IPS DF 6.9 (cell line): Measurements from ENCODE around the gene FLYWCH2.
A peak's percentile ranks its signal among the peaks of the same experiment; 100 is the strongest.

ENCODE experiments used
- DNase-seq: peaks from one replicate; pipeline ENCODE4 v3.0.0-alpha.2; 2013; ENCODE audit warnings: low read depth, low spot score
- H3K27ac ChIP-seq: one replicate; pipeline ENCODE4 v1.5.1; 2013; ENCODE audit warnings: low read length, control low read depth
- H3K27me3 ChIP-seq: 2 replicates; pipeline ENCODE4 v1.6.1; 2013; ENCODE audit warnings: mild to moderate bottlenecking, low read length; ENCODE audit not compliant: control insufficient read depth, insufficient read depth
- H3K36me3 ChIP-seq: 2 replicates; pipeline ENCODE4 v1.6.1; 2013; ENCODE audit warnings: low read length; ENCODE audit not compliant: control insufficient read depth, insufficient read depth
- H3K4me1 ChIP-seq: 2 replicates; pipeline ENCODE4 v1.6.1; 2013; ENCODE audit warnings: low read length; ENCODE audit not compliant: control insufficient read depth, insufficient read depth
- H3K4me3 ChIP-seq: 2 replicates; pipeline ENCODE4 v1.5.1; 2013; ENCODE audit warnings: mild to moderate bottlenecking, low read length
- H3K9me3 ChIP-seq: 2 replicates; pipeline ENCODE4 v1.6.1; 2013; ENCODE audit warnings: low read length, inconsistent platforms; ENCODE audit not compliant: control insufficient read depth, insufficient read depth
- WGBS: extraction: QIAGEN DNeasy Blood & Tissue Kit; methylation state at CpG from one replicate; pipeline ENCODE4 v1.1.7; 2013; ENCODE audit warnings: mixed read lengths, missing lambda C conversion rate; ENCODE audit not compliant: insufficient read length, insufficient coverage; 5-methylcytosine and 5-hydroxymethylcytosine counted together

FLYWCH2 gene, protein sequence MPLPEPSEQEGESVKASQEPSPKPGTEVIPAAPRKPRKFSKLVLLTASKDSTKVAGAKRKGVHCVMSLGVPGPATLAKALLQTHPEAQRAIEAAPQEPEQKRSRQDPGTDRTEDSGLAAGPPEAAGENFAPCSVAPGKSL

GRCh38 chr16:2882650-2883457 lies at the start of gene FLYWCH2:
Gene FLYWCH2, plus strand, starts transcription at chr16:2883215. Its CDS starts 13,235 bp downstream, at chr16:2896450.
- no peak within 1 kb of the TSS for H3K27ac ChIP-seq
- peak within 1 kb of the TSS; percentile 87 for H3K4me3 ChIP-seq
- H3K27me3 ChIP-seq: no peaks in the 10 kb centered on the region
- H3K4me1 ChIP-seq: 0 out of 2 replicates have a peak, but pooled peaks cover 2% of the 10 kb centered on the region
- no peaks in the 10 kb centered on the region for H3K36me3 ChIP-seq
- no CpG with 5 or more reads among the region's 73 CpGs for WGBS
- H3K9me3 ChIP-seq: no peaks in the 10 kb centered on the region
- peak; percentile 92 for DNase-seq

DNA sequence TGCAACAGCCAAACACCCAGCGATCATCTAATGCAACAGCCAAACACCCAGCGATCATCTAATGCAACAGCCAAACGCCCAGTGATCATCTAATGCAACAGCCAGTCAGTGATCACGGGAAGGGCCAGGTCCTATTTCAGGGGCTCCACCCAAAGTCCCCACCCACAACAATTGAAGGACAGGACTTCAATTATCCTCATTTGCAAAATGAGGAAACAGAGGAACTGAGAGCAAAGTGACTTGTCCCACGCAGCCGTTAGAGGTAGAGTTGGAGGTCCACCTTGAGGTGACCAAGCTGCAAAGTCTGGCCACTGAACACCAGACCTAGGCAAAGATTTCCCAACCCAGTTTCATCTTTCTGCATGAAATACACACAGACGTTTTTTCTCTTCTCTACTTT lies 49.2 kb upstream of the FLYWCH2 start:
- Histone ChIP-seq H3K4me1 (peaks cover 8% of the 10 kb centered on the region), H3K36me3 (no peaks in the 10 kb centered on the region), H3K27me3 (no peaks in the 10 kb centered on the region), H3K27ac (no peak overlapping the region), H3K4me3 (no peak overlapping the region), H3K9me3 (no peaks in the 10 kb centered on the region)
- no peak for DNase-seq
- WGBS: no CpG with 5 or more reads among the region's 7 CpGs

GRCh38 chr16:2834968-2835367 lies 48.0 kb upstream of the FLYWCH2 start:
- no peak for DNase-seq
- Histone ChIP-seq H3K9me3 (no peaks in the 10 kb centered on the region), H3K27ac (no peak overlapping the region), H3K36me3 (no peaks in the 10 kb centered on the region), H3K4me3 (no peak overlapping the region), H3K27me3 (no peaks in the 10 kb centered on the region), H3K4me1 (peaks cover 8% of the 10 kb centered on the region)
- WGBS: no CpG with 5 or more reads among the region's 3 CpGs

- Histone ChIP-seq H3K27ac (no peak overlapping the region), H3K36me3 (no peaks in the 10 kb centered on the region), H3K4me1 (peaks cover 8% of the 10 kb centered on the region), H3K9me3 (no peaks in the 10 kb centered on the region), H3K27me3 (no peaks in the 10 kb centered on the region), H3K4me3 (no peak overlapping the region)
- no CpG with 5 or more reads among the region's 22 CpGs for WGBS
- no peak for DNase-seq
These were observed 47.1 kb upstream of the FLYWCH2 start for GRCh38 chr16:2835638-2836493.

DNA sequence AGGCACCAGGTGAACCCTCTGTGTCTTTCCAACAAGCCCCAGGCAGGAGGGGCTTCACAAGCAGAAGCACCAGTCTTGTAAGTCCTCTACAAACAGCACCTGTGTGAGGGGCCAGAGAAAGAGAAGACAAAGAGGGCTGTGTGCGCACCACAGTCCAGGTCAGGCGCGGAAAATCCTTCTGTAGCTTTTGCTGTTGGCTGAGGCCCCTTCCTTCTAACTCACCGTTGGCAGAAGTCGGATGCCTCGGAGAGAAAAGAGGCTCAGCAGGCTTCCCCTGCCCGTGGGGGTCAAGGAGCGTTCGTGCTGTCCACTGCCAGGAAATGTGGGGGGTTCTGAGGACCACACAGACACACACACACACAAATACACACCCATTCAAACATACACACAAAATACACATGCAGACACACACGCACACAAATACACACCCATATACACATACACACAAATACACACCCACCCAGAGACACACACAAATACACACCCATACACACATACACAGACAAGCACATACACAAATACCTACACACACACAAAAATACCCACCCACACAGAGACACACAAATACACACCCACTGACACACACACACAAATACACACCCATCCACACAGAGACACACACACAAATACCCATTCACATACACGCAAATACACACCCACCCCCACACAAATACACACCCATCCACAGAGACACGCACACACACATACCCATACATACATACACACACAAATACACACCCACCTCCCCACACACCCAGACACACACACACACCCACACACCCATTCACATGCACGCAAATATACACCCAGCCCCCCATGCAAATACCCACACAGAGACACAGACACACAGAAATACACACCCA lies 46.1 kb upstream of the FLYWCH2 start:
- Histone ChIP-seq H3K9me3 (no peaks in the 10 kb centered on the region), H3K4me1 (peaks cover 7% of the 10 kb centered on the region), H3K4me3 (no peak overlapping the region), H3K27me3 (no peaks in the 10 kb centered on the region), H3K27ac (no peak overlapping the region), H3K36me3 (no peaks in the 10 kb centered on the region)
- no peak for DNase-seq
- 100% methylated on average over 4 of the region's 13 CpGs for WGBS

DNA sequence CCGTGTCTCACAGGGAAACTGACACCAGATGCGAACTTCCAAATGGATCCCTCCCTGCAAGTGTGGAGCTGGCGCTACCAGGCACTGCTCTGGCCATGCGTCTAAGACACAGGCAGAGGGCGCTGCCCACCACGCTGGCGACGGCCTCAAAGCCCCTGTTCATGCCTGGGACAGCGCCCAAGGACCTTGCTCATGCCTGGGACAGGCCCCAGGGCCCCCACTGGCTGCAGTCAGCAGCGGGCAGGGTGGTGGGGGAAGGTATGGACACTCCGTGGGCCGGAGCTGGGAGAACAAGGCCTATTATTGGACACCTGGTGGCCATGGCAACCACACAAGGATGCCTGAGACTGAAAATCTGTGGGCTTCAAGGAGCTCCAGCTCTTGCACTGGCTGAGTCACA lies 44.1 kb upstream of the FLYWCH2 start:
- Histone ChIP-seq H3K36me3 (no peaks in the 10 kb centered on the region), H3K27me3 (no peaks in the 10 kb centered on the region), H3K4me1 (peaks cover 7% of the 10 kb centered on the region), H3K9me3 (no peaks in the 10 kb centered on the region), H3K27ac (no peak overlapping the region), H3K4me3 (no peak overlapping the region)
- peak; percentile 77 for DNase-seq
- no CpG with 5 or more reads among the region's 12 CpGs for WGBS

GRCh38 chr16:2839650-2840450 lies 43.2 kb upstream of the FLYWCH2 start:
- no peaks in the 10 kb centered on the region for H3K27me3 ChIP-seq
- no peaks in the 10 kb centered on the region for H3K36me3 ChIP-seq
- H3K9me3 ChIP-seq: no peaks in the 10 kb centered on the region
- DNase-seq: no peak
- no CpG with 5 or more reads among the region's 15 CpGs for WGBS
- H3K4me1 ChIP-seq: peaks cover 7% of the 10 kb centered on the region
- no peak overlapping the region for H3K4me3 ChIP-seq
- no peak overlapping the region for H3K27ac ChIP-seq

DNA sequence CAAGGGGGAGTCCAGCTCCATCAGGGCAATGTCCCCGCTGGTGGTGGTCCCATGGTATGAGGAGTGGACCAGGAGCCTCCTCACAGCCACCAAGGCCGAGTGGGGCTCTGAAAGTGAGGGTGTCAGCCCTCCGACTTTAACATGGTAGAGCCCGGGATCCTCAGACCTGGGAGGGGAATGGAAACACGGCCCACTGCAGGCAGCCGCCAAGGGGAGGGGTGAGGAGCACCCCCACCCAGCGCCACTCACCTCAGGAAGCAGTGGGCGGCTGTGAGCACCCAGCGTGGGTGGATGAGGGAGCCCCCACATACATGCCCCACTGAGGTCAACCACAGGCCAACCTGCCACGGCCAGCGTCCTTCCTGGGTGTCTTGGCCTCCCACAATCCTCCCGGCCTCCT lies 42.1 kb upstream of the FLYWCH2 start:
- no peak for DNase-seq
- H3K4me1 ChIP-seq: peaks cover 4% of the 10 kb centered on the region
- H3K27me3 ChIP-seq: no peaks in the 10 kb centered on the region
- H3K36me3 ChIP-seq: no peaks in the 10 kb centered on the region
- H3K9me3 ChIP-seq: no peaks in the 10 kb centered on the region
- no peak overlapping the region for H3K27ac ChIP-seq
- H3K4me3 ChIP-seq: no peak overlapping the region
- WGBS: no CpG with 5 or more reads among the region's 12 CpGs

DNA sequence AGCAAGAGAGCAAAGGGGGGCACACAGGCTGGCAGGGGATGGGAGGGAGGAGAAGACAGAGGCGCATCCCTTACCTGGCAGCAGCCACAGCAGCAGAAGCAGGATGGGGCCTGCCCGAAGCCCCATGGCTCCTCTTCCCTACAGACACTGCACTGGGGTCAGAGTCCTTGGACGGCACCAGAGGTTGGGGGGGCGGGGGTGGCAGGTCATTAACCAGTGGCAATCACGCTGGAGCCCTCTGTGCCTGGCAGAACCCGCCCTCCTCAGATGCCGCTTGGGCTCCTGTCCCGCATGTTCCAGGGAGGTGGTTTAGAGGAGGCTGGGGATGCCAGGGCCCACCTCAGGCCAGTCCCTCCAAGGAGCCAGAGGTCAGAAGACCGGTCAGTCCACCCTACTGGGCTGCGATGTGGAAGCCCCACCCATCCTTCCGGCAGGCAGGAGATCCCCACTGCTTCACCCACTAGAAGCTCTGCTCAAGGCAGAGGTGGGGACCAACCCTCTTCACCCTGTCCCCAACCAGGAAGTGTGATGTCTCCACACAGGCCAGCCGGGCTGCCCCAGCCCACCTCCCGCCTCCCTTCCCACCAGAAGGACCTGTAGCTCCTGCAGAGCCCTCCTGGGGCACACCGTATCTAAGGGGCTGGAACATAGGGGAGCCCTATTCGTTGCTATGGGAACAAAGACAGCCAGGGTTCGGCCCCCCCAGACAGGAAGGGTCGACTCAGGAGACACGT lies 41.2 kb upstream of the FLYWCH2 start:
- Histone ChIP-seq H3K4me3 (no peak overlapping the region), H3K27ac (no peak overlapping the region), H3K9me3 (no peaks in the 10 kb centered on the region), H3K36me3 (no peaks in the 10 kb centered on the region), H3K4me1 (no peaks in the 10 kb centered on the region), H3K27me3 (no peaks in the 10 kb centered on the region)
- no CpG with 5 or more reads among the region's 18 CpGs for WGBS
- no peak for DNase-seq
